ENCODE measurements around the gene GRIK5.

GRCh38 chr19:41990615-41991014, 79.4 kb downstream of the GRIK5 start:
- TF ChIP-seq CTCF (IDR thresholded peaks at IDR 0.05) (no peak), POLR2A (IDR thresholded peaks at IDR 0.05) (no peak)
